Measurements from ENCODE around the gene BICD1. TPM values are rescaled to one million over a fixed set of nuclear protein-coding genes. Genes with fewer than 3 reads are reported as not detected.

Gene BICD1
- total and polyA plus RNA-seq, 2 of the 13 experiments (the other 11 are each of a cell fraction or from before 2014, with no cell fraction given), result 4.5 to 5.2 TPM

DNA sequence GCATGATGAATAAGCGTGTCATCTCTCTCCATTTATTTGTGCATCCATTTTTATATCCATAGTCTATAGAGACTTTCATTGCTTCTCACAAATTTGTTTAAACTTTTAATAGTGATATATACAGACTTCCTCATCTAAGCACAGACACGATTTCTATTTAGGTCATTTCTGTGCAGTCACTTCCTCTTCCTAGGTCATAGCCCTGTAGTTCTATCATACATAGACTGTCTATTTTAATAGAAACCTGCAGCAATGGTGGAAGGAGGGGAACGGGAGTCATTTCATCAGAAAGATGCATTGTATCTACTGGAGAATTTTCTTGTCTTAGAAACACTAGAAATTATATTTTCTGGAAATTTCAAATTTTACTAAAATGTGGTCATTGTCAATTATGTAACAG is 159.3 kb downstream of the BICD1 start:
- Histone ChIP-seq H3K36me3 (replicated peaks in 1 of 2; ENCODE audit: control insufficient read depth in 1 of 2, insufficient read depth in 2 of 2, low read length in 2 of 2) (no peaks in the 10 kb centered on the region), H4K20me1 (ENCODE audit: insufficient read depth, low read length) (no peaks in the 10 kb centered on the region), H3K9ac (ENCODE audit: insufficient read depth, low read depth, low read length) (no peak overlapping the region), H3K4me1 (ENCODE audit: insufficient read depth, low read length) (peaks cover 5% of the 10 kb centered on the region), H3K4me2 (ENCODE audit: low read depth, low read length) (no peak overlapping the region), H2AFZ (ENCODE audit: low read length) (no peak overlapping the region), H3K9me3 (ENCODE audit: low read length) (no peaks in the 10 kb centered on the region), H3K4me3 (replicated peaks in 1 of 3; ENCODE audit: insufficient read depth in 1 of 3, low read depth in 2 of 3, low read length in 3 of 3) (no peak overlapping the region), H3K27ac (ENCODE audit: extremely low read length, insufficient read depth, low read length) (no peak overlapping the region), H3K79me2 (ENCODE audit: insufficient read depth, low read length) (no peaks in the 10 kb centered on the region), H3K27me3 (ENCODE audit: control insufficient read depth in 1 of 2, insufficient read depth in 2 of 2, low read length in 2 of 2) (no peaks in the 10 kb centered on the region)
- no peak for ATAC-seq
- CTCF ChIA-PET (ENCODE audit: low intra/inter-chr PET ratio, low total read pairs), result no interaction called here
- no TSS peak for BruUV-seq (replicated peaks)
- POLR2A ChIA-PET, result no interaction called here
- FAIRE-seq, result no peak
- TF ChIP-seq MXI1 (IDR thresholded peaks at IDR 0.05; ENCODE audit: borderline replicate concordance, low read depth, low read length) (no peak), CHCHD3 (CRISPR knock-in tag; IDR thresholded peaks at IDR 0.05) (no peak), RAD21 (CRISPR knock-in tag; IDR thresholded peaks at IDR 0.05) (no peak), RFXAP (CRISPR knock-in tag; IDR thresholded peaks at IDR 0.05; ENCODE audit: borderline replicate concordance) (no peak), ZNF274 (CRISPR knock-in tag; IDR thresholded peaks at IDR 0.05) (no peak), ZNF225 (CRISPR knock-in tag; IDR thresholded peaks at IDR 0.05) (no peak), ZNF30 (CRISPR knock-in tag; IDR thresholded peaks at IDR 0.05) (no peak), CHD4 (IDR thresholded peaks at IDR 0.05; ENCODE audit: borderline replicate concordance, low read length) (no peak), NCOA1 (CRISPR knock-in tag; IDR thresholded peaks at IDR 0.05) (no peak), EP300 (IDR thresholded peaks at IDR 0.05; ENCODE audit: low read depth in 2 of 2, low read length in 2 of 2) (no peak), EP300 (CRISPR knock-in tag; IDR thresholded peaks at IDR 0.05; ENCODE audit: borderline replicate concordance) (no peak), ARNT2 (CRISPR knock-in tag; IDR thresholded peaks at IDR 0.05; ENCODE audit: low read depth) (no peak)
- TF ChIP-seq, protein P1, sequence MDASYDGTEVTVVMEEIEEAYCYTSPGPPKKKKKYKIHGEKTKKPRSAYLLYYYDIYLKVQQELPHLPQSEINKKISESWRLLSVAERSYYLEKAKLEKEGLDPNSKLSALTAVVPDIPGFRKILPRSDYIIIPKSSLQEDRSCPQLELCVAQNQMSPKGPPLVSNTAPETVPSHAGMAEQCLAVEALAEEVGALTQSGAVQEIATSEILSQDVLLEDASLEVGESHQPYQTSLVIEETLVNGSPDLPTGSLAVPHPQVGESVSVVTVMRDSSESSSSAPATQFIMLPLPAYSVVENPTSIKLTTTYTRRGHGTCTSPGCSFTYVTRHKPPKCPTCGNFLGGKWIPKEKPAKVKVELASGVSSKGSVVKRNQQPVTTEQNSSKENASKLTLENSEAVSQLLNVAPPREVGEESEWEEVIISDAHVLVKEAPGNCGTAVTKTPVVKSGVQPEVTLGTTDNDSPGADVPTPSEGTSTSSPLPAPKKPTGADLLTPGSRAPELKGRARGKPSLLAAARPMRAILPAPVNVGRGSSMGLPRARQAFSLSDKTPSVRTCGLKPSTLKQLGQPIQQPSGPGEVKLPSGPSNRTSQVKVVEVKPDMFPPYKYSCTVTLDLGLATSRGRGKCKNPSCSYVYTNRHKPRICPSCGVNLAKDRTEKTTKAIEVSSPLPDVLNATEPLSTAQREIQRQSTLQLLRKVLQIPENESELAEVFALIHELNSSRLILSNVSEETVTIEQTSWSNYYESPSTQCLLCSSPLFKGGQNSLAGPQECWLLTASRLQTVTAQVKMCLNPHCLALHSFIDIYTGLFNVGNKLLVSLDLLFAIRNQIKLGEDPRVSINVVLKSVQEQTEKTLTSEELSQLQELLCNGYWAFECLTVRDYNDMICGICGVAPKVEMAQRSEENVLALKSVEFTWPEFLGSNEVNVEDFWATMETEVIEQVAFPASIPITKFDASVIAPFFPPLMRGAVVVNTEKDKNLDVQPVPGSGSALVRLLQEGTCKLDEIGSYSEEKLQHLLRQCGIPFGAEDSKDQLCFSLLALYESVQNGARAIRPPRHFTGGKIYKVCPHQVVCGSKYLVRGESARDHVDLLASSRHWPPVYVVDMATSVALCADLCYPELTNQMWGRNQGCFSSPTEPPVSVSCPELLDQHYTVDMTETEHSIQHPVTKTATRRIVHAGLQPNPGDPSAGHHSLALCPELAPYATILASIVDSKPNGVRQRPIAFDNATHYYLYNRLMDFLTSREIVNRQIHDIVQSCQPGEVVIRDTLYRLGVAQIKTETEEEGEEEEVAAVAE (CRISPR knock-in tag; IDR thresholded peaks at IDR 0.05; ENCODE audit: borderline replicate concordance), result no peak
- TF ChIP-seq, protein P2, sequence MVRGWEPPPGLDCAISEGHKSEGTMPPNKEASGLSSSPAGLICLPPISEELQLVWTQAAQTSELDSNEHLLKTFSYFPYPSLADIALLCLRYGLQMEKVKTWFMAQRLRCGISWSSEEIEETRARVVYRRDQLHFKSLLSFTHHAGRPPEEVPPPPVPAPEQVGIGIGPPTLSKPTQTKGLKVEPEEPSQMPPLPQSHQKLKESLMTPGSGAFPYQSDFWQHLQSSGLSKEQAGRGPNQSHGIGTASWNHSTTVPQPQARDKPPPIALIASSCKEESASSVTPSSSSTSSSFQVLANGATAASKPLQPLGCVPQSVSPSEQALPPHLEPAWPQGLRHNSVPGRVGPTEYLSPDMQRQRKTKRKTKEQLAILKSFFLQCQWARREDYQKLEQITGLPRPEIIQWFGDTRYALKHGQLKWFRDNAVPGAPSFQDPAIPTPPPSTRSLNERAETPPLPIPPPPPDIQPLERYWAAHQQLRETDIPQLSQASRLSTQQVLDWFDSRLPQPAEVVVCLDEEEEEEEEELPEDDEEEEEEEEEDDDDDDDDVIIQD (CRISPR knock-in tag; IDR thresholded peaks at IDR 0.05; ENCODE audit: low read depth), result no peak
- TF ChIP-seq, protein P3, sequence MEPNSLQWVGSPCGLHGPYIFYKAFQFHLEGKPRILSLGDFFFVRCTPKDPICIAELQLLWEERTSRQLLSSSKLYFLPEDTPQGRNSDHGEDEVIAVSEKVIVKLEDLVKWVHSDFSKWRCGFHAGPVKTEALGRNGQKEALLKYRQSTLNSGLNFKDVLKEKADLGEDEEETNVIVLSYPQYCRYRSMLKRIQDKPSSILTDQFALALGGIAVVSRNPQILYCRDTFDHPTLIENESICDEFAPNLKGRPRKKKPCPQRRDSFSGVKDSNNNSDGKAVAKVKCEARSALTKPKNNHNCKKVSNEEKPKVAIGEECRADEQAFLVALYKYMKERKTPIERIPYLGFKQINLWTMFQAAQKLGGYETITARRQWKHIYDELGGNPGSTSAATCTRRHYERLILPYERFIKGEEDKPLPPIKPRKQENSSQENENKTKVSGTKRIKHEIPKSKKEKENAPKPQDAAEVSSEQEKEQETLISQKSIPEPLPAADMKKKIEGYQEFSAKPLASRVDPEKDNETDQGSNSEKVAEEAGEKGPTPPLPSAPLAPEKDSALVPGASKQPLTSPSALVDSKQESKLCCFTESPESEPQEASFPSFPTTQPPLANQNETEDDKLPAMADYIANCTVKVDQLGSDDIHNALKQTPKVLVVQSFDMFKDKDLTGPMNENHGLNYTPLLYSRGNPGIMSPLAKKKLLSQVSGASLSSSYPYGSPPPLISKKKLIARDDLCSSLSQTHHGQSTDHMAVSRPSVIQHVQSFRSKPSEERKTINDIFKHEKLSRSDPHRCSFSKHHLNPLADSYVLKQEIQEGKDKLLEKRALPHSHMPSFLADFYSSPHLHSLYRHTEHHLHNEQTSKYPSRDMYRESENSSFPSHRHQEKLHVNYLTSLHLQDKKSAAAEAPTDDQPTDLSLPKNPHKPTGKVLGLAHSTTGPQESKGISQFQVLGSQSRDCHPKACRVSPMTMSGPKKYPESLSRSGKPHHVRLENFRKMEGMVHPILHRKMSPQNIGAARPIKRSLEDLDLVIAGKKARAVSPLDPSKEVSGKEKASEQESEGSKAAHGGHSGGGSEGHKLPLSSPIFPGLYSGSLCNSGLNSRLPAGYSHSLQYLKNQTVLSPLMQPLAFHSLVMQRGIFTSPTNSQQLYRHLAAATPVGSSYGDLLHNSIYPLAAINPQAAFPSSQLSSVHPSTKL (CRISPR knock-in tag; IDR thresholded peaks at IDR 0.05), result no peak
- intact Hi-C loops (cut with micrococcal nuclease; ENCODE audit: unreplicated experiment) (no loop called here), in situ Hi-C loops (cut with HindIII; ENCODE audit: extremely low pct_ligation_motif_present, low pct_unique_long_range_greater_than_20kb) (no loop called here)
- 87% methylated on average over 3 of the region's 3 CpGs for WGBS (ENCODE audit: low lambda C conversion rate)
- DNase-seq (ENCODE audit: low spot score), result no peak

Data from HepG2 (cell line).